Measurements from ENCODE around the gene MED13. TPM values are rescaled to one million over a fixed set of nuclear protein-coding genes. Genes with fewer than 3 reads are reported as not detected.

The MED13 gene
- total RNA-seq, 6 experiments from 2014 or later: 29.0 to 40.5 (median 33.6) TPM

- Mint-ChIP-seq H3K4me3 (no peak overlapping the region), H3K36me3 (ENCODE audit: low read depth) (peaks cover 5% of the 10 kb centered on the region; the same call in 1 of the 2 replicates), H3K4me1 (ENCODE audit: low read depth) (no peaks in the 10 kb centered on the region), H3K9me3 (no peaks in the 10 kb centered on the region), H3K27ac (no peak overlapping the region), H3K27me3 (ENCODE audit: insufficient read depth) (no peaks in the 10 kb centered on the region)
- DNase-seq: no peak
- no peak for TF ChIP-seq CTCF (IDR thresholded peaks at IDR 0.05)
Measured at GRCh38 chr17:61966191-61966590, 98.9 kb downstream of the MED13 start.

GRCh38 chr17:61955619-61956018 is 109.5 kb downstream of the MED13 start:
- Mint-ChIP-seq H3K27ac (no peak overlapping the region), H3K9me3 (no peaks in the 10 kb centered on the region), H3K4me3 (no peak overlapping the region), H3K4me1 (ENCODE audit: low read depth) (no peaks in the 10 kb centered on the region), H3K36me3 (ENCODE audit: low read depth) (peaks cover 22% of the 10 kb centered on the region), H3K27me3 (ENCODE audit: insufficient read depth) (no peaks in the 10 kb centered on the region; the same call in 1 of the 2 replicates)
- DNase-seq: no peak
- no peak for TF ChIP-seq CTCF (IDR thresholded peaks at IDR 0.05)

GRCh38 chr17:61947367-61948078 is 117.6 kb downstream of the MED13 start:
- H3K36me3 Mint-ChIP-seq (ENCODE audit: low read depth): peaks cover 20% of the 10 kb centered on the region
- TF ChIP-seq CTCF (IDR thresholded peaks at IDR 0.05): no peak
- H3K4me3 Mint-ChIP-seq: no peak overlapping the region
- no peak overlapping the region for H3K27ac Mint-ChIP-seq
- peaks cover 23% of the 10 kb centered on the region for H3K4me1 Mint-ChIP-seq (ENCODE audit: low read depth)
- no peaks in the 10 kb centered on the region; the same call in 1 of the 2 replicates for H3K27me3 Mint-ChIP-seq (ENCODE audit: insufficient read depth)
- no peaks in the 10 kb centered on the region for H3K9me3 Mint-ChIP-seq
- DNase-seq: no peak

GRCh38 chr17:61946359-61946758 is 118.7 kb downstream of the MED13 start:
- no peak for DNase-seq
- peaks cover 20% of the 10 kb centered on the region for H3K36me3 Mint-ChIP-seq (ENCODE audit: low read depth)
- no peak for TF ChIP-seq CTCF (IDR thresholded peaks at IDR 0.05)
- peaks cover 23% of the 10 kb centered on the region for H3K4me1 Mint-ChIP-seq (ENCODE audit: low read depth)
- H3K27ac Mint-ChIP-seq: no peak overlapping the region
- H3K4me3 Mint-ChIP-seq: no peak overlapping the region
- H3K27me3 Mint-ChIP-seq (ENCODE audit: insufficient read depth): no peaks in the 10 kb centered on the region; the same call in 1 of the 2 replicates
- no peaks in the 10 kb centered on the region for H3K9me3 Mint-ChIP-seq

- TF ChIP-seq CTCF (IDR thresholded peaks at IDR 0.05): no peak
- DNase-seq: no peak
- H3K4me3 Mint-ChIP-seq: no peak overlapping the region
- no peaks in the 10 kb centered on the region; the same call in 1 of the 2 replicates for H3K27me3 Mint-ChIP-seq (ENCODE audit: insufficient read depth)
- H3K27ac Mint-ChIP-seq: no peak overlapping the region
- H3K36me3 Mint-ChIP-seq (ENCODE audit: low read depth): peaks cover 10% of the 10 kb centered on the region
- no peaks in the 10 kb centered on the region for H3K9me3 Mint-ChIP-seq
- H3K4me1 Mint-ChIP-seq (ENCODE audit: low read depth): peaks cover 23% of the 10 kb centered on the region
Measured at GRCh38 chr17:61943117-61943516, 122.0 kb downstream of the MED13 start.
